HFF-Myc (cell line): ENCODE results near the gene SH3RF3.

ENCODE experiments used
- DNase-seq: peaks from one replicate; pipeline ENCODE4 v3.0.0-alpha.2; 2011; ENCODE audit warnings: low read depth; ENCODE audit errors: extremely low read depth
- H3K4me3 ChIP-seq: replicated peaks from 2 replicates; pipeline ENCODE4 v1.5.1; 2011; ENCODE audit warnings: low read depth, mild to moderate bottlenecking, control low read depth, low read length
- CTCF ChIP-seq: IDR thresholded peaks from 2 replicates; pipeline ENCODE4 v1.5.1; 2012; ENCODE audit warnings: mild to moderate bottlenecking, low read depth, low read length, control low read depth; ENCODE audit errors: missing control alignments

The SH3RF3 gene

GRCh38 chr2:109377976-109378375, 249.0 kb downstream of the SH3RF3 start:
- no peak overlapping the region for H3K4me3 ChIP-seq
- TF ChIP-seq CTCF: no peak
- DNase-seq: no peak

GRCh38 chr2:109378682-109379081, 249.7 kb downstream of the SH3RF3 start:
- no peak for TF ChIP-seq CTCF
- no peak overlapping the region for H3K4me3 ChIP-seq
- DNase-seq: no peak

- no peak overlapping the region for H3K4me3 ChIP-seq
- DNase-seq: no peak
- TF ChIP-seq CTCF: no peak
Measured at GRCh38 chr2:109379507-109379906, 250.5 kb downstream of the SH3RF3 start.

- TF ChIP-seq CTCF: no peak
- no peak overlapping the region for H3K4me3 ChIP-seq
- no peak for DNase-seq
Measured at GRCh38 chr2:109380502-109381326, 251.7 kb downstream of the SH3RF3 start.

GRCh38 chr2:109381327-109381820, 252.4 kb downstream of the SH3RF3 start:
- no peak for TF ChIP-seq CTCF
- DNase-seq: no peak
- no peak overlapping the region for H3K4me3 ChIP-seq

GRCh38 chr2:109382226-109382895, 253.4 kb downstream of the SH3RF3 start:
- DNase-seq: no peak
- H3K4me3 ChIP-seq: no peak overlapping the region
- TF ChIP-seq CTCF: no peak
